ENCODE data around the gene CIZ1.

DNA sequence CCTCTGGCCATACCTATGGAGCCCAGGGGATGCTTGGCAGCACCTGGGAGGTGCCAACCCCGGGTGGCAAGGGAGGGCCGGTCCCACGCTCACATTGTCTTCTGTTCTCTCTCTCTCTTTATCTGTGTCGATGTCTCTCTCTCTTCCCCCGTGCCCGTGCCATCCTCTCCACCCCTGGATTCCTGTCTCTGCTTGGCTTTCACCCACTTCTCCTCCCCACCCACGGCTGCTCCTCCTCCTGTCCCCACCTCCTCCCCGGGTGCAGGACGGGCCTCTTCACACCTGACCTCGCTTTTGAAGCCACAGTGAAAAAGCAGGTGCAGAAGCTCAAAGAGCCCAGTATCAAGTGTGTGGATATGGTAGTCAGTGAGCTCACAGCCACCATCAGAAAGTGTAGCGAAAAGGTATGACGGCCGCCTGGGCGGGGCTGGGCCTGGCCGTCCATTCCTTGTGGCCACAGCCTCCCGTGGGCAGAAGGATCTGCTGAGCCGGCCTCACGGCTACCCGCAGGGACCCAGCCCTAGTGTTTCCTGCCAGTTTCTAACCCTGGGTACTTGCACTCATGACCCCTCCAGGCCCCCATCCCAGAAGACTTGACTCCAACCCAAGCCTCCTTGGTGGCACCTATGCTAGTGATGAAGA is 34.5 kb upstream of the CIZ1 start:
- TF ChIP-seq CTCF (IDR thresholded peaks at IDR 0.05) (no peak), POLR2A (IDR thresholded peaks at IDR 0.05) (no peak)
